Measurements from ENCODE around the gene NUPR1.

DNA sequence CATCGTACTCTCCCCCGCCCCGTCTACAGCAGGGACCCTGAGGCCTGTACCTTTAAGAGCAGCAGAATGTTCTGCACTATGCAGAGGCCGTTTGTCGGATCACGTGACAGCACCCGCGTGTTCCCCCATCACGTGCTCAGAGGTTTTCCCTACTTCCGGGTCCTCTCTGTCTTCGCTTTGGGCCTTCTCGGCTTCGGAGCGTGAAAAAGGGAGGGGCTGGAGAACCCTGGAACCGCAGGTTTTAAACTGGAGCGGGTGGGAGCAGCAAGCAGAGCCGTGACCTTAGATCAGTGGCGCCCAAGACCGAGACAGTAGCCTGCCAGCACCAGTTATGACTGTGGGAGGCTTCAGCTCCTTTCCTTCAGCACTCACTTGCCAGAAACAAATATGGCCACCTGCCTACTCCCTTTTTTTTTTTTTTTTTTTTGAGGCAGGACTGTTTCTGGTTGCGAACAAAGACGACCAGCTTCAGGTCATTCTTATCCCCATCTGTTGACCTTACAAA is 46.8 kb downstream of the NUPR1 start, which contains the start of gene CLN3:
- peak; percentile 31; the same call in 1 of the 2 replicates for TF ChIP-seq TAF1 (IDR thresholded peaks at IDR 0.05; ENCODE audit: borderline replicate concordance, low read depth, low read length)
- TF ChIP-seq, protein P1, sequence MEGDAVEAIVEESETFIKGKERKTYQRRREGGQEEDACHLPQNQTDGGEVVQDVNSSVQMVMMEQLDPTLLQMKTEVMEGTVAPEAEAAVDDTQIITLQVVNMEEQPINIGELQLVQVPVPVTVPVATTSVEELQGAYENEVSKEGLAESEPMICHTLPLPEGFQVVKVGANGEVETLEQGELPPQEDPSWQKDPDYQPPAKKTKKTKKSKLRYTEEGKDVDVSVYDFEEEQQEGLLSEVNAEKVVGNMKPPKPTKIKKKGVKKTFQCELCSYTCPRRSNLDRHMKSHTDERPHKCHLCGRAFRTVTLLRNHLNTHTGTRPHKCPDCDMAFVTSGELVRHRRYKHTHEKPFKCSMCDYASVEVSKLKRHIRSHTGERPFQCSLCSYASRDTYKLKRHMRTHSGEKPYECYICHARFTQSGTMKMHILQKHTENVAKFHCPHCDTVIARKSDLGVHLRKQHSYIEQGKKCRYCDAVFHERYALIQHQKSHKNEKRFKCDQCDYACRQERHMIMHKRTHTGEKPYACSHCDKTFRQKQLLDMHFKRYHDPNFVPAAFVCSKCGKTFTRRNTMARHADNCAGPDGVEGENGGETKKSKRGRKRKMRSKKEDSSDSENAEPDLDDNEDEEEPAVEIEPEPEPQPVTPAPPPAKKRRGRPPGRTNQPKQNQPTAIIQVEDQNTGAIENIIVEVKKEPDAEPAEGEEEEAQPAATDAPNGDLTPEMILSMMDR (IDR thresholded peaks at IDR 0.05): no peak

All from SK-N-SH (cell line).